ENCODE results near the gene PADI1.

PADI1 gene

GRCh38 chr1:17204546-17205440 is at the start of gene PADI1:
Gene PADI1, plus strand, starts transcription at chr1:17205128. Its CDS starts 90 bp downstream, at chr1:17205218.
- H3K27ac ChIP-seq = no peak within 1 kb of the TSS
- H3K27me3 ChIP-seq (ENCODE audit: control insufficient read depth, insufficient read depth, low read length) = no peaks in the 10 kb centered on the region
- no peaks in the 10 kb centered on the region for H3K9me3 ChIP-seq (ENCODE audit: control insufficient read depth, low read length)
- H3K4me3 ChIP-seq (ENCODE audit: low read depth, low read length) = no peak within 1 kb of the TSS
- no peaks in the 10 kb centered on the region for H3K79me2 ChIP-seq
- no peak for TF ChIP-seq CTCF (IDR thresholded peaks at IDR 0.05)
- no peak within 1 kb of the TSS for H3K9ac ChIP-seq
- H2AFZ ChIP-seq = no peak within 1 kb of the TSS
- H3K4me2 ChIP-seq (ENCODE audit: low read length) = no peak within 1 kb of the TSS
- no peaks in the 10 kb centered on the region for H3K4me1 ChIP-seq
- no peaks in the 10 kb centered on the region for H3K36me3 ChIP-seq (ENCODE audit: control insufficient read depth, insufficient read depth, low read length)

GRCh38 chr1:17155257-17155920 is 49.5 kb upstream of the PADI1 start:
- Histone ChIP-seq H3K4me3 (ENCODE audit: low read depth, low read length) (no peak overlapping the region), H3K27me3 (ENCODE audit: control insufficient read depth, insufficient read depth, low read length) (no peaks in the 10 kb centered on the region), H3K4me2 (ENCODE audit: low read length) (no peak overlapping the region), H3K79me2 (no peaks in the 10 kb centered on the region), H3K9ac (no peak overlapping the region), H3K4me1 (no peaks in the 10 kb centered on the region), H3K9me3 (ENCODE audit: control insufficient read depth, low read length) (no peaks in the 10 kb centered on the region), H2AFZ (no peak overlapping the region), H3K27ac (no peak overlapping the region), H3K36me3 (ENCODE audit: control insufficient read depth, insufficient read depth, low read length) (no peaks in the 10 kb centered on the region)
- TF ChIP-seq CTCF (IDR thresholded peaks at IDR 0.05) = no peak

GRCh38 chr1:17156108-17156507 is 48.8 kb upstream of the PADI1 start:
- Histone ChIP-seq H2AFZ (no peak overlapping the region), H3K36me3 (ENCODE audit: control insufficient read depth, insufficient read depth, low read length) (no peaks in the 10 kb centered on the region), H3K4me2 (ENCODE audit: low read length) (no peak overlapping the region), H3K27me3 (ENCODE audit: control insufficient read depth, insufficient read depth, low read length) (no peaks in the 10 kb centered on the region), H3K9ac (no peak overlapping the region), H3K4me3 (ENCODE audit: low read depth, low read length) (no peak overlapping the region), H3K4me1 (no peaks in the 10 kb centered on the region), H3K79me2 (no peaks in the 10 kb centered on the region), H3K9me3 (ENCODE audit: control insufficient read depth, low read length) (no peaks in the 10 kb centered on the region), H3K27ac (no peak overlapping the region)
- TF ChIP-seq CTCF (IDR thresholded peaks at IDR 0.05) = no peak

GRCh38 chr1:17158961-17159360 is 46.0 kb upstream of the PADI1 start:
- no peak overlapping the region for H3K27ac ChIP-seq
- no peaks in the 10 kb centered on the region for H3K27me3 ChIP-seq (ENCODE audit: control insufficient read depth, insufficient read depth, low read length)
- no peak for TF ChIP-seq CTCF (IDR thresholded peaks at IDR 0.05)
- H3K36me3 ChIP-seq (ENCODE audit: control insufficient read depth, insufficient read depth, low read length) = no peaks in the 10 kb centered on the region
- H3K9me3 ChIP-seq (ENCODE audit: control insufficient read depth, low read length) = no peaks in the 10 kb centered on the region
- H3K4me2 ChIP-seq (ENCODE audit: low read length) = no peak overlapping the region
- H3K4me1 ChIP-seq = no peaks in the 10 kb centered on the region
- no peak overlapping the region for H3K4me3 ChIP-seq (ENCODE audit: low read depth, low read length)
- H3K79me2 ChIP-seq = no peaks in the 10 kb centered on the region
- no peak overlapping the region for H2AFZ ChIP-seq
- H3K9ac ChIP-seq = no peak overlapping the region
